NCI-H748 (cell line): ENCODE data around the gene FOXO3.

ENCODE experiments used
- DNase-seq: peaks from one replicate; lab custom pipeline; 2025; ENCODE audit not compliant: unreplicated experiment; lab: John Stamatoyannopoulos, UW

The FOXO3 gene

GRCh38 chr6:108594151-108594550, 33.4 kb downstream of the FOXO3 start:
- DNase-seq, result no peak

GRCh38 chr6:108594640-108595039, 33.9 kb downstream of the FOXO3 start:
- no peak for DNase-seq

GRCh38 chr6:108596956-108597355, 36.2 kb downstream of the FOXO3 start:
- DNase-seq, result no peak

- DNase-seq, result no peak
Measured at GRCh38 chr6:108597572-108598304, 37.0 kb downstream of the FOXO3 start.

GRCh38 chr6:108598305-108598863, 37.7 kb downstream of the FOXO3 start:
- DNase-seq, result no peak

- DNase-seq, result no peak
Measured at GRCh38 chr6:108604156-108604555, 43.4 kb downstream of the FOXO3 start.

GRCh38 chr6:108606250-108606690, 45.6 kb downstream of the FOXO3 start:
- DNase-seq, result no peak

GRCh38 chr6:108608453-108609275, 47.9 kb downstream of the FOXO3 start:
- DNase-seq, result no peak

GRCh38 chr6:108609276-108609769, 48.6 kb downstream of the FOXO3 start:
- no peak for DNase-seq

GRCh38 chr6:108610270-108610839, 49.6 kb downstream of the FOXO3 start:
- DNase-seq, result no peak

GRCh38 chr6:108610957-108611586, 50.4 kb downstream of the FOXO3 start:
- DNase-seq, result no peak

GRCh38 chr6:108612852-108613251, 52.1 kb downstream of the FOXO3 start:
- no peak for DNase-seq

- DNase-seq, result no peak
Measured at GRCh38 chr6:108616544-108616943, 55.8 kb downstream of the FOXO3 start.

- DNase-seq, result no peak
Measured at GRCh38 chr6:108616973-108617372, 56.3 kb downstream of the FOXO3 start.

GRCh38 chr6:108618623-108619152, 58.0 kb downstream of the FOXO3 start:
- DNase-seq, result no peak

GRCh38 chr6:108619431-108620197, 58.9 kb downstream of the FOXO3 start:
- no peak for DNase-seq

- no peak for DNase-seq
Measured at GRCh38 chr6:108621117-108621516, 60.4 kb downstream of the FOXO3 start.

GRCh38 chr6:108622641-108623298, 62.1 kb downstream of the FOXO3 start:
- DNase-seq, result no peak

- DNase-seq, result no peak
Measured at GRCh38 chr6:108623995-108624394, 63.3 kb downstream of the FOXO3 start.
